HCT116 (cell line): Measurements from ENCODE around the gene UROS. TPM values are rescaled to one million over a fixed set of nuclear protein-coding genes. Genes with fewer than 3 reads are reported as not detected.

Experiments
- ATAC-seq: fragments of 200-7000 bp; cut with Tn5 transposase; 2 replicates; pipeline ENCODE4 v1.9.1; 2020; ENCODE audit warnings: mild to moderate bottlenecking, moderate library complexity
- BruUV-seq: library from RNA; stranded (reverse); fragments of 400-500 nt; replicated peaks from 2 replicates; lab custom pipeline; 2021; lab: Mats Ljungman, UMichigan
- CTCF ChIA-PET: fragments of 300-600 bp; sonication (Branson Sonifier 250); formaldehyde crosslinking; loops from one replicate; lab custom pipeline; 2021; ENCODE audit warnings: antibody characterized with exemption; lab: Charles Lee
- POLR2A ChIA-PET: fragments of 300-600, 350-600 bp; sonication (Branson Sonifier 250); formaldehyde crosslinking; loops from one replicate; lab custom pipeline; 2021; ENCODE audit warnings: antibody characterized with exemption; lab: Charles Lee
- RAD21 ChIA-PET, 2 experiments: fragments of 300-600 bp; sonication (Branson Sonifier 250); formaldehyde crosslinking; loops; one replicate each; lab custom pipeline; 2023; ENCODE audit warnings: low total read pairs in 2 of 2; ENCODE audit not compliant: uncharacterized antibody in 2 of 2, unreplicated experiment in 2 of 2, low non-redundant PET in 1 of 2; lab: Charles Lee
- DNase-seq: peaks from one replicate; pipeline ENCODE4 v3.0.0-alpha.2; 2010; ENCODE audit warnings: low read depth, low spot score
- H2AFZ ChIP-seq: fragments of 200-600 bp; shearing (Covaris generic), sonication (generic); 2 replicates; pipeline ENCODE4 v1.6.1; 2017; ENCODE audit warnings: low read depth, mixed run types, mixed read lengths, antibody characterized with exemption, low read length; ENCODE audit not compliant: poor library complexity, severe bottlenecking
- H3K27ac ChIP-seq: 2 replicates; pipeline ENCODE4 v1.5.1; 2012; ENCODE audit warnings: low read depth, low read length
- H3K27me3 ChIP-seq: fragments of 200-600 bp; sonication (generic); 2 replicates; pipeline ENCODE4 v1.6.1; 2016; ENCODE audit warnings: mixed run types, low read length, mixed read lengths; ENCODE audit not compliant: insufficient read depth
- H3K36me3 ChIP-seq, 2 experiments: fragments of 200-500 bp in 1 of 2; fragments of 200-600 bp in 1 of 2; sonication (Bioruptor generic) in 1 of 2; sonication (generic) in 1 of 2; 2 replicates each; pipeline versions ENCODE4 v1.5.1 to v1.6.1; 2014 to 2016; ENCODE audit warnings: low read length in 2 of 2, inconsistent platforms in 1 of 2, mixed read lengths in 1 of 2, mixed run types in 1 of 2; ENCODE audit not compliant: insufficient read depth in 2 of 2, control insufficient read depth in 1 of 2
- H3K4me1 ChIP-seq, 2 experiments: fragments of 200-600 bp in 1 of 2; sonication (generic) in 1 of 2; 2 replicates each; pipeline versions ENCODE4 v1.5.1 to v1.6.1; 2012 to 2017; ENCODE audit warnings: low read length in 2 of 2, inconsistent platforms in 1 of 2, mild to moderate bottlenecking in 1 of 2, mixed read lengths in 1 of 2, mixed run types in 1 of 2, moderate library complexity in 1 of 2; ENCODE audit not compliant: insufficient read depth in 2 of 2, control insufficient read depth in 1 of 2
- H3K4me2 ChIP-seq: fragments of 200-600 bp; sonication (generic); 2 replicates; pipeline ENCODE4 v1.6.1; 2017; ENCODE audit warnings: mixed run types, low read length, mixed read lengths
- H3K4me3 ChIP-seq, 2 experiments: fragments of 200-600 bp in 1 of 2; sonication (generic) in 1 of 2; replicated peaks in 1 of 2; 2 replicates each; pipeline ENCODE4 v1.5.1; 2011 to 2016; ENCODE audit warnings: low read length in 2 of 2, control low read depth in 1 of 2, low read depth in 1 of 2, mild to moderate bottlenecking in 1 of 2, mixed read lengths in 1 of 2, mixed run types in 1 of 2
- H3K79me2 ChIP-seq: fragments of 200-600 bp; sonication (generic); 2 replicates; pipeline ENCODE4 v1.6.1; 2017; ENCODE audit warnings: mild to moderate bottlenecking, mixed run types, low read length, moderate library complexity, mixed read lengths; ENCODE audit not compliant: insufficient read depth
- H3K9ac ChIP-seq: fragments of 200-600 bp; sonication (generic); 2 replicates; pipeline ENCODE4 v1.6.1; 2016; ENCODE audit warnings: low read length, mixed read lengths
- H3K9me2 ChIP-seq: fragments of 200-600 bp; sonication (generic), shearing (Covaris generic); 2 replicates; pipeline ENCODE4 v1.6.1; 2017; ENCODE audit warnings: mixed run types, mild to moderate bottlenecking, moderate library complexity; ENCODE audit not compliant: insufficient read depth
- H3K9me3 ChIP-seq, 2 experiments: fragments of 200-500 bp in 1 of 2; fragments of 200-600 bp in 1 of 2; sonication (Bioruptor generic) in 1 of 2; sonication (generic) in 1 of 2; 2 replicates each; pipeline ENCODE4 v1.6.1; 2014 to 2017; ENCODE audit warnings: low read length in 2 of 2, mixed read lengths in 2 of 2, inconsistent platforms in 1 of 2, low read depth in 1 of 2, mild to moderate bottlenecking in 1 of 2, mixed run types in 1 of 2, moderate library complexity in 1 of 2; ENCODE audit not compliant: control insufficient read depth in 1 of 2, insufficient read depth in 1 of 2
- H4K20me1 ChIP-seq: fragments of 200-600 bp; sonication (generic), shearing (Covaris generic); 2 replicates; pipeline ENCODE4 v1.6.1; 2017; ENCODE audit warnings: mixed run types, mild to moderate bottlenecking, moderate library complexity; ENCODE audit not compliant: insufficient read depth
- ATF3 ChIP-seq: IDR thresholded peaks from 2 replicates; pipeline ENCODE4 v1.6.1; 2012
- EGR1 ChIP-seq: IDR thresholded peaks from 2 replicates; pipeline ENCODE4 v1.6.1; 2012; ENCODE audit warnings: low read depth
- EZH2 ChIP-seq: fragments of 200-600 bp; sonication (generic); IDR thresholded peaks from 2 replicates; pipeline ENCODE4 v1.6.1; 2017; ENCODE audit warnings: antibody characterized with exemption, mixed run types
- FOSL1 ChIP-seq: IDR thresholded peaks from 2 replicates; pipeline ENCODE4 v1.6.1; 2012; ENCODE audit warnings: low read depth
- JUND ChIP-seq: IDR thresholded peaks from 2 replicates; pipeline ENCODE4 v1.6.1; 2012
- POLR2A ChIP-seq: IDR thresholded peaks from 2 replicates; pipeline ENCODE4 v1.7.0; 2011; ENCODE audit warnings: borderline replicate concordance; ENCODE audit not compliant: insufficient read depth, insufficient read length; ENCODE audit errors: extremely low read depth
- YY1 ChIP-seq: IDR thresholded peaks from 2 replicates; pipeline ENCODE4 v1.6.1; 2011; ENCODE audit warnings: low read length, low read depth, moderate library complexity, mild to moderate bottlenecking; ENCODE audit not compliant: insufficient replicate concordance; ENCODE audit errors: extremely low read depth
- ZBTB33 ChIP-seq: IDR thresholded peaks from 2 replicates; pipeline ENCODE4 v1.6.1; 2011; ENCODE audit warnings: mild to moderate bottlenecking, low read length, moderate library complexity; ENCODE audit not compliant: insufficient replicate concordance; ENCODE audit errors: extremely low read depth
- intact Hi-C: fragments of 100-400 bp; cut with micrococcal nuclease; formaldehyde crosslinking; loops from 2 replicates; pipeline ENCODE4 v1.10.0; 2022
- total RNA-seq: library from RNA; stranded (reverse); gene quantifications from one replicate; pipeline ENCODE4 v1.2.1, GENCODE V29; 2021; ENCODE audit not compliant: unreplicated experiment

The UROS gene
- total RNA-seq, 1 experiment from 2014 or later: 63.9 TPM

GRCh38 chr10:125795637-125796190 is 27.3 kb downstream of the UROS start:
- Histone ChIP-seq H3K4me2 (no peak overlapping the region), H3K9me3 (no peaks in the 10 kb centered on the region), H3K79me2 (no peaks in the 10 kb centered on the region), H3K9ac (no peak overlapping the region)
- no peak for ATAC-seq
- TF ChIP-seq FOSL1 (no peak), EZH2 (no peak), POLR2A (no peak), JUND (no peak), ATF3 (no peak), YY1 (no peak), ZBTB33 (no peak), EGR1 (no peak)
- TF ChIP-seq, all 23 proteins: peak for 0
- no peak for DNase-seq
- POLR2A ChIA-PET: interaction anchor here (1.4 kb wide), 1 partner anchor 10 kb away, joined by 4 read pairs; no protein-coding TSS in a partner anchor
- Histone ChIP-seq H3K36me3 (peaks cover 0 to 10% of the 10 kb centered on the region in 2 experiments; a peak in 2 of 4 replicates), H3K27me3 (no peaks in the 10 kb centered on the region), H3K9me2 (no peaks in the 10 kb centered on the region), H3K27ac (no peak overlapping the region), H2AFZ (no peak overlapping the region), H4K20me1 (no peaks in the 10 kb centered on the region), H3K4me1 (no peaks in the 10 kb centered on the region), H3K4me3 (no peak overlapping the region)
- intact Hi-C loops: no loop called here
- no TSS peak for BruUV-seq
- CTCF ChIA-PET: no interaction called here
- RAD21 ChIA-PET: no interaction called here
